Activated CD8-positive, alpha-beta T cell treated with anti-CD3 and anti-CD28 coated beads for 36 hours (primary cell): ENCODE results near the gene AFM. TPM values are rescaled to one million over a fixed set of nuclear protein-coding genes. Genes with fewer than 3 reads are reported as not detected.
A peak's percentile ranks its signal among the peaks of the same experiment; 100 is the strongest.

ENCODE experiments used
- ATAC-seq: fragments of 200-7000 bp; cut with Tn5 transposase; one replicate; pipeline ENCODE4 v1.10.0; 2021; ENCODE audit warnings: mild to moderate bottlenecking, moderate library complexity
- CTCF ChIA-PET: fragments of 350-600 bp; sonication (Branson Sonifier 250); formaldehyde crosslinking; loops from one replicate; lab custom pipeline; 2021; ENCODE audit warnings: antibody characterized with exemption; lab: Charles Lee
- POLR2A ChIA-PET: fragments of 350-600 bp; sonication (Branson Sonifier 250); formaldehyde crosslinking; loops from one replicate; lab custom pipeline; 2021; ENCODE audit warnings: antibody characterized with exemption; lab: Charles Lee
- DNase-seq: peaks from one replicate; pipeline ENCODE4 v3.0.0-alpha.2; 2020
- H3K27ac Mint-ChIP-seq: one replicate; pipeline ENCODE4 v1.8.0; 2021; ENCODE audit warnings: mild to moderate bottlenecking, mixed read lengths
- H3K27me3 Mint-ChIP-seq: one replicate; pipeline ENCODE4 v1.8.0; 2021; ENCODE audit warnings: mixed read lengths
- H3K36me3 Mint-ChIP-seq: one replicate; pipeline ENCODE4 v1.8.0; 2021; ENCODE audit warnings: low read depth, mixed read lengths
- H3K4me1 Mint-ChIP-seq: one replicate; pipeline ENCODE4 v1.8.0; 2021; ENCODE audit warnings: low read depth, mixed read lengths
- H3K4me3 Mint-ChIP-seq: one replicate; pipeline ENCODE4 v1.8.0; 2021; ENCODE audit warnings: mild to moderate bottlenecking, moderate library complexity, mixed read lengths
- H3K9me3 Mint-ChIP-seq: one replicate; pipeline ENCODE4 v1.8.0; 2021; ENCODE audit warnings: mixed read lengths
- CTCF ChIP-seq: fragments of 200-600 bp; IDR thresholded peaks from one replicate; pipeline ENCODE4 v1.8.0; 2022; ENCODE audit warnings: antibody characterized with exemption, mild to moderate bottlenecking
- intact Hi-C: fragments of 100-400 bp; cut with micrococcal nuclease; formaldehyde crosslinking; loops from one replicate; pipeline ENCODE4 v1.10.0; 2022
- total RNA-seq, 2 experiments: library from RNA; stranded (reverse); gene quantifications; one replicate each; pipeline ENCODE4 v1.2.3, GENCODE V29; 2021

Gene AFM
- total RNA-seq: not detected

DNA sequence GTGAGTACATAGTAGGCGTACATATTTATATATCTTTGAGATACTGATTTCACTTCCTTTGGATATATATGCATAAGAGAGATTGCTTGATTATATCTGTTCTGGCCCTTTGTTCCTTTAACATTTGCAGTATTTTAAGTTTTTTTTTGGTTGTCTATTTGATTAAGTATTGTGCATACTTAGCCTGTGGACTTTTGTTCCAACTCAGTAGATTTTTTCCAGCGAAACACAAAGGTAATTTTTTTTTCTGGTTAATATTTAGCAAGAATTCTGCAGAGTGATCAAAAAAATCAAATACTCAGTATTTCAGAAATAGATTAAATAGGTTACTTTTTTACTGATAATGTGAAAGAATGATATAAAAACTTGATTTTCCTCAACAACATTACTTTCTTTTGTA is at the start of gene AFM:
AFM (plus strand) TSS at position 388 of the 400 bp plus-strand sequence. CDS start 31 bp downstream, outside the sequence.
- CTCF ChIA-PET: no interaction called here
- no peak within 1 kb of the TSS for H3K4me3 Mint-ChIP-seq
- no peak within 1 kb of the TSS for H3K27ac Mint-ChIP-seq
- no peaks in the 10 kb centered on the region for H3K9me3 Mint-ChIP-seq
- DNase-seq (no peak), ATAC-seq (no peak)
- H3K27me3 Mint-ChIP-seq: peaks cover 4% of the 10 kb centered on the region
- no peaks in the 10 kb centered on the region for H3K36me3 Mint-ChIP-seq
- no peaks in the 10 kb centered on the region for H3K4me1 Mint-ChIP-seq
- no peak for TF ChIP-seq CTCF
- intact Hi-C loops: no loop called here
- POLR2A ChIA-PET: no interaction called here

GRCh38 chr4:73431813-73432168 is 49.8 kb upstream of the AFM start:
- Mint-ChIP-seq H3K27ac (no peak overlapping the region), H3K4me1 (no peaks in the 10 kb centered on the region)

DNA sequence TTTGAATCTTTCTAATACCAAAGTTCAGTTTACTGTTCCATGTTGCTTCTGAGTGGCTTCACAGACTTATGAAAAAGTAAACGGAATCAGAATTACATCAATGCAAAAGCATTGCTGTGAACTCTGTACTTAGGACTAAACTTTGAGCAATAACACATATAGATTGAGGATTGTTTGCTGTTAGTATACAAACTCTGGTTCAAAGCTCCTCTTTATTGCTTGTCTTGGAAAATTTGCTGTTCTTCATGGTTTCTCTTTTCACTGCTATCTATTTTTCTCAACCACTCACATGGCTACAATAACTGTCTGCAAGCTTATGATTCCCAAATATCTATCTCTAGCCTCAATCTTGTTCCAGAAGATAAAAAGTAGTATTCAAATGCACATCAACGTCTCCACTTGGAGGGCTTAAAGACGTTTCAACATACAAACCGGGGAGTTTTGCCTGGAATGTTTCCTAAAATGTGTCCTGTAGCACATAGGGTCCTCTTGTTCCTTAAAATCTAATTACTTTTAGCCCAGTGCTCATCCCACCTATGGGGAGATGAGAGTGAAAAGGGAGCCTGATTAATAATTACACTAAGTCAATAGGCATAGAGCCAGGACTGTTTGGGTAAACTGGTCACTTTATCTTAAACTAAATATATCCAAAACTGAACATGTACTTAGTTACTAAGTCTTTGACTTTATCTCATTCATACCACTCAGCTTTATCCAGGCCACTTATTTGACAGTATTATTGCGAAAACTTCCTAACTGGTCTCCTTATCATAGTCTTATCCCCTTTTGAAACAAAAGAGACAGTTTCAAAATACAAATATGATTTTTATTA is 49.2 kb upstream of the AFM start:
- CTCF ChIA-PET: interaction anchor here (1.4 to 6.4 kb wide), 2 partner anchors 13 to 91 kb away, joined by 4 to 39 read pairs; no protein-coding TSS in a partner anchor
- no peaks in the 10 kb centered on the region for H3K36me3 Mint-ChIP-seq
- intact Hi-C loops: no loop called here
- no peak for TF ChIP-seq CTCF
- H3K27me3 Mint-ChIP-seq: peaks cover 5% of the 10 kb centered on the region
- no peaks in the 10 kb centered on the region for H3K9me3 Mint-ChIP-seq
- H3K4me1 Mint-ChIP-seq: no peaks in the 10 kb centered on the region
- H3K27ac Mint-ChIP-seq: no peak overlapping the region
- ATAC-seq (no peak), DNase-seq (no peak)
- POLR2A ChIA-PET: no interaction called here
- no peak overlapping the region for H3K4me3 Mint-ChIP-seq

More at GRCh38 chr4:73431813-73432168, 49.8 kb upstream of the AFM start:
- ChIA-PET CTCF (interaction anchor here (1.4 to 6.4 kb wide), 2 partner anchors 13 to 91 kb away, joined by 4 to 39 read pairs; no protein-coding TSS in a partner anchor), POLR2A (no interaction called here)
- ATAC-seq: no peak
- DNase-seq: no peak
- H3K4me3 Mint-ChIP-seq: no peak overlapping the region
- intact Hi-C loops: no loop called here
- H3K36me3 Mint-ChIP-seq: no peaks in the 10 kb centered on the region
- no peaks in the 10 kb centered on the region for H3K9me3 Mint-ChIP-seq
- TF ChIP-seq CTCF: no peak
- peaks cover 7% of the 10 kb centered on the region for H3K27me3 Mint-ChIP-seq

DNA sequence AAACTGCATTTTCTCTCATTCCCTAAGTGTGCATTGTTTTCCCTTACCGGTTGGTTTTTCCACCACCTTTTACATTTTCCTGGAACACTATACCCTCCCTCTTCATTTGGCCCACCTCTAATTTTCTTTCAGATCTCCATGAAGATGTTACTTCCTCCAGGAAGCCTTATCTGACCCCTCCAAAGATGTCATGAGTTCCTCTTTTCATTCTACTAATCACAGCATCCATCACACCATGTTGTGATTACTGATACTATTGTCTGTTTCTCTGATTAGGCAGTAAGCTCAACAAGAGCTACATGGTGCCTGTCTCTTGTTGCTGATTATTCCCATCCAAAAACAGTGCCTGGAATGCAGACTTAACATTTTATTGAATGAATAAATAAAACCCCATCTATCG is 48.4 kb upstream of the AFM start:
- TF ChIP-seq CTCF: no peak
- no peaks in the 10 kb centered on the region for H3K9me3 Mint-ChIP-seq
- no peak overlapping the region for H3K27ac Mint-ChIP-seq
- intact Hi-C loops: no loop called here
- DNase-seq: no peak
- no peaks in the 10 kb centered on the region for H3K36me3 Mint-ChIP-seq
- H3K27me3 Mint-ChIP-seq: peaks cover 5% of the 10 kb centered on the region
- no peak for ATAC-seq
- no peaks in the 10 kb centered on the region for H3K4me1 Mint-ChIP-seq
- ChIA-PET CTCF (interaction anchor here (1.0 to 6.4 kb wide), 2 partner anchors 12 kb away, joined by 3 to 39 read pairs; no protein-coding TSS in a partner anchor), POLR2A (no interaction called here)
- no peak overlapping the region for H3K4me3 Mint-ChIP-seq

GRCh38 chr4:73434311-73434710 is 47.2 kb upstream of the AFM start:
- ATAC-seq (no peak), DNase-seq (no peak)
- no peaks in the 10 kb centered on the region for H3K36me3 Mint-ChIP-seq
- H3K27ac Mint-ChIP-seq: no peak overlapping the region
- no peaks in the 10 kb centered on the region for H3K4me1 Mint-ChIP-seq
- intact Hi-C loops: no loop called here
- CTCF ChIA-PET: interaction anchor here (1.0 to 6.4 kb wide), 2 partner anchors 11 to 13 kb away, joined by 3 to 39 read pairs; no protein-coding TSS in a partner anchor
- no peaks in the 10 kb centered on the region for H3K9me3 Mint-ChIP-seq
- H3K4me3 Mint-ChIP-seq: no peak overlapping the region
- peak; percentile 24 for TF ChIP-seq CTCF
- peaks cover 2% of the 10 kb centered on the region for H3K27me3 Mint-ChIP-seq
- POLR2A ChIA-PET: no interaction called here
